K562 (cell line): ENCODE measurements around the gene ZSCAN12. TPM values are rescaled to one million over a fixed set of nuclear protein-coding genes. Genes with fewer than 3 reads are reported as not detected.

Experiments used
- ADNP ChIP-seq: fragments of 200-800 bp; sonication (Bioruptor generic); IDR thresholded peaks from 2 replicates; pipeline ENCODE4 v1.6.1; 2016; ENCODE audit warnings: missing genetic modification characterization, missing compliant biosample characterization
- ATF6 ChIP-seq: sonication (generic); formaldehyde crosslinking; IDR thresholded peaks from 2 replicates; pipeline ENCODE4 v1.4.0; 2020; ENCODE audit warnings: mild to moderate bottlenecking, missing genetic modification reagents
- BMI1 ChIP-seq: fragments of 150-350 bp; IDR thresholded peaks from 2 replicates; pipeline ENCODE4 v1.6.1; 2014; ENCODE audit warnings: low read length
- CEBPG ChIP-seq, 3 experiments: fragments of 200-800 bp in 1 of 3; sonication (Bioruptor generic) in 1 of 3; sonication (generic) in 1 of 3; formaldehyde crosslinking in 1 of 3; IDR thresholded peaks in 2 of 3; conservative IDR thresholded peaks in 1 of 3; 2 replicates each; pipeline versions ENCODE4 v1.6.1 to v1.8.0; 2016 to 2022; ENCODE audit warnings: missing compliant biosample characterization in 2 of 3, missing genetic modification characterization in 2 of 3, mild to moderate bottlenecking in 1 of 3, missing genetic modification reagents in 1 of 3
- ELK3 ChIP-seq: fragments of 450-650 bp; formaldehyde crosslinking; IDR thresholded peaks from 2 replicates; pipeline ENCODE4 v1.4.0; 2020; ENCODE audit warnings: mild to moderate bottlenecking
- FOS ChIP-seq: IDR thresholded peaks from 3 replicates; pipeline ENCODE4 v1.6.1; 2011; ENCODE audit not compliant: insufficient read length; ENCODE audit errors: extremely low read depth
- GABPB1 ChIP-seq: sonication (generic); formaldehyde crosslinking; IDR thresholded peaks from 2 replicates; pipeline ENCODE4 v1.8.0; 2022; ENCODE audit warnings: mild to moderate bottlenecking, missing genetic modification reagents
- ZBTB5 ChIP-seq: fragments of 450-650 bp; IDR thresholded peaks from 2 replicates; pipeline ENCODE4 v1.6.1; 2017; ENCODE audit warnings: antibody characterized with exemption
- ZNF408 ChIP-seq: fragments of 250-450 bp; sonication (Bioruptor Pico); IDR thresholded peaks from 2 replicates; pipeline ENCODE4 v1.4.0; 2020; ENCODE audit warnings: low read depth, mild to moderate bottlenecking, moderate library complexity
- ZNF518B ChIP-seq: fragments of 250-450 bp; sonication (Bioruptor Pico); IDR thresholded peaks from 2 replicates; pipeline ENCODE4 v1.5.0; 2021; ENCODE audit warnings: mild to moderate bottlenecking, moderate library complexity
- ZSCAN29 ChIP-seq: fragments of 450-650 bp; IDR thresholded peaks from 2 replicates; pipeline ENCODE4 v1.6.1; 2017
- polyA plus RNA-seq, 8 experiments: library from polyadenylated mRNA; depleted of rRNA in 4 of 8; stranded (reverse) in 5 of 8; unstranded in 3 of 8; fragments of >200 nt; fragmentation: Nextera tagmentation in 2 of 8; fragmentation: Illumina TruSeq in 1 of 8; extraction: Ambion mirVana in 2 of 8; extraction: Trizol in 1 of 8; gene quantifications; 2 replicates each; pipeline versions ENCODE4 v1.2.1 to v1.2.3, GENCODE V29; 2011 to 2014; ENCODE audit warnings: inconsistent platforms in 1 of 8, missing spikeins in 1 of 8
- total RNA-seq, 7 experiments: library from RNA; depleted of rRNA in 6 of 7; stranded (reverse); fragments of >200 nt in 6 of 7; fragmentation: Illumina TruSeq in 2 of 7; extraction: Trizol in 2 of 7; gene quantifications; 2 replicates each; pipeline versions ENCODE4 v1.2.1 to v1.2.3, GENCODE V29; 2011 to 2021; ENCODE audit warnings: low replicate concordance in 1 of 7

Gene ZSCAN12
- total and polyA plus RNA-seq, 9 of the 15 experiments (the other 6 are each of a cell fraction or from before 2014, with no cell fraction given), result 2.5 to 19.6 (median 12.5) TPM

- TF ChIP-seq CEBPG (CRISPR knock-in tag; IDR thresholded peaks at IDR 0.05) (peak; percentile 48; the same call in 1 of the 2 replicates), CEBPG (tag; conservative IDR thresholded peaks at IDR 0.05 in 1 of 2, IDR thresholded peaks at IDR 0.05 in 1 of 2) (no peak), ZNF518B (CRISPR knock-in tag) (no peak), GABPB1 (CRISPR knock-in tag) (peak; percentile 92), BMI1 (no peak), ADNP (tag) (peak; percentile 99), ZNF408 (CRISPR knock-in tag) (no peak), ELK3 (CRISPR knock-in tag) (no peak), ATF6 (CRISPR knock-in tag) (no peak; the same call in 1 of the 2 replicates), ZBTB5 (0 out of 2 replicates have a peak, but pooled peaks have one; percentile 50), ZSCAN29 (peak; percentile 76), FOS (no peak)
Observed at GRCh38 chr6:28349892-28350737, 49.4 kb downstream of the ZSCAN12 start, which contains the start of gene ZKSCAN3 (continued).
